Body of pancreas (tissue), 4 donors: ENCODE measurements around the gene KLHL24.

Source experiments
- CTCF ChIP-seq, 7 experiments: fragments of 450-650 bp in 4 of 7; fragments of 200-600 bp in 3 of 7; sonication (generic) in 3 of 7; IDR thresholded peaks; one replicate each; pipeline ENCODE4 v1.5.1; 2016 to 2019; ENCODE audit warnings: antibody characterized with exemption in 7 of 7
- POLR2A ChIP-seq, 3 donors: fragments of 450-650 bp; IDR thresholded peaks; one replicate each; pipeline ENCODE4 v1.6.1; 2016; ENCODE audit warnings: antibody characterized with exemption in 3 of 3, mild to moderate bottlenecking in 2 of 3

- TF ChIP-seq CTCF (IDR thresholded peaks at IDR 0.05) = no peak
- TF ChIP-seq POLR2A (IDR thresholded peaks at IDR 0.05) = no peak
These were observed 44.6 kb downstream of the KLHL24 start for GRCh38 chr3:183680061-183680460.
